ENCODE data around the gene RBM47.
A peak's percentile ranks its signal among the peaks of the same experiment; 100 is the strongest.

Gene RBM47

GRCh38 chr4:40586729-40587128 is 42.9 kb downstream of the RBM47 start:
- DNase-seq, result peak; percentile 87 to 95 (median 87)

- DNase-seq, result no peak
Observed at GRCh38 chr4:40586034-40586433, 43.6 kb downstream of the RBM47 start.

GRCh38 chr4:40585201-40585799 is 44.4 kb downstream of the RBM47 start:
- DNase-seq, result no peak

- DNase-seq, result no peak
Observed at GRCh38 chr4:40584517-40585141, 45.0 kb downstream of the RBM47 start.

- no peak for DNase-seq
Observed at GRCh38 chr4:40583850-40584439, 45.7 kb downstream of the RBM47 start.

GRCh38 chr4:40582413-40582812 is 47.3 kb downstream of the RBM47 start:
- DNase-seq, result no peak

GRCh38 chr4:40581254-40582140 is 48.2 kb downstream of the RBM47 start:
- DNase-seq, result no peak

GRCh38 chr4:40579983-40580382 is 49.7 kb downstream of the RBM47 start:
- DNase-seq, result peak in 2 of 3 donors; percentile 35 to 41

GRCh38 chr4:40577588-40578253 is 51.9 kb downstream of the RBM47 start:
- no peak for DNase-seq

- peak; percentile 96 to 100 (median 99) for DNase-seq
Observed at GRCh38 chr4:40576651-40577480, 52.8 kb downstream of the RBM47 start.

- peak in 1 of 3 donors; percentile 39 for DNase-seq
Observed at GRCh38 chr4:40575846-40576245, 53.8 kb downstream of the RBM47 start.

GRCh38 chr4:40573593-40574311 is 55.9 kb downstream of the RBM47 start:
- peak; percentile 79 to 89 (median 88) for DNase-seq

GRCh38 chr4:40572692-40573310 is 56.9 kb downstream of the RBM47 start:
- DNase-seq, result no peak

GRCh38 chr4:40571208-40571607 is 58.5 kb downstream of the RBM47 start:
- no peak for DNase-seq

GRCh38 chr4:40570348-40571077 is 59.2 kb downstream of the RBM47 start:
- DNase-seq, result no peak

GRCh38 chr4:40564815-40565483 is 64.7 kb downstream of the RBM47 start:
- no peak for DNase-seq

GRCh38 chr4:40564004-40564403 is 65.7 kb downstream of the RBM47 start:
- peak; percentile 80 to 87 (median 87) for DNase-seq

- DNase-seq, result peak; percentile 64 to 78 (median 68)
Observed at GRCh38 chr4:40563401-40563800, 66.3 kb downstream of the RBM47 start.

- DNase-seq, result peak in 1 of 3 donors; percentile 47
Observed at GRCh38 chr4:40562681-40563080, 67.0 kb downstream of the RBM47 start.

All from suppressor macrophage treated with lipopolysaccharide for 1 hour (primary cell).